Parathyroid adenoma (tissue), 2 donors: Measurements from ENCODE around the gene CEBPA.

ENCODE experiments used
- H2AFZ ChIP-seq: fragments of 300-600 bp; sonication (generic); one replicate; pipeline ENCODE4 v1.7.0; 2017; ENCODE audit warnings: antibody characterized with exemption, mild to moderate bottlenecking
- H3K27ac ChIP-seq: fragments of 300-600 bp; sonication (generic); one replicate; pipeline ENCODE4 v1.7.0; 2017
- H3K27me3 ChIP-seq: fragments of 300-600 bp; sonication (generic); one replicate; pipeline ENCODE4 v1.7.0; 2017; ENCODE audit warnings: low read length; ENCODE audit not compliant: control insufficient read depth, insufficient read depth
- H3K36me3 ChIP-seq: fragments of 300-600 bp; sonication (generic); one replicate; pipeline ENCODE4 v1.7.0; 2017; ENCODE audit warnings: low read length; ENCODE audit not compliant: control insufficient read depth, insufficient read depth
- H3K4me1 ChIP-seq: fragments of 300-600 bp; sonication (generic); one replicate; pipeline ENCODE4 v1.7.0; 2017; ENCODE audit warnings: control low read depth
- H3K4me2 ChIP-seq: fragments of 300-600 bp; sonication (generic); one replicate; pipeline ENCODE4 v1.7.0; 2017; ENCODE audit warnings: low read length
- H3K4me3 ChIP-seq: fragments of 300-600 bp; sonication (generic); one replicate; pipeline ENCODE4 v1.7.0; 2017; ENCODE audit warnings: low read depth, low read length
- H3K79me2 ChIP-seq: fragments of 300-600 bp; sonication (generic); one replicate; pipeline ENCODE4 v1.7.0; 2017; ENCODE audit warnings: control low read depth
- H3K9ac ChIP-seq: fragments of 300-600 bp; sonication (generic); one replicate; pipeline ENCODE4 v1.7.0; 2017; ENCODE audit warnings: mild to moderate bottlenecking
- H3K9me3 ChIP-seq: fragments of 300-600 bp; sonication (generic); one replicate; pipeline ENCODE4 v1.7.0; 2017; ENCODE audit warnings: low read length; ENCODE audit not compliant: control insufficient read depth
- TF ChIP-seq, protein P1 (sequence below): fragments of 300-600 bp; sonication (generic); IDR thresholded peaks from one replicate; pipeline ENCODE4 v1.7.0; 2017; ENCODE audit warnings: antibody characterized with exemption, mild to moderate bottlenecking
- donor health status: primary hyperparathyroidism.

CEBPA gene

DNA sequence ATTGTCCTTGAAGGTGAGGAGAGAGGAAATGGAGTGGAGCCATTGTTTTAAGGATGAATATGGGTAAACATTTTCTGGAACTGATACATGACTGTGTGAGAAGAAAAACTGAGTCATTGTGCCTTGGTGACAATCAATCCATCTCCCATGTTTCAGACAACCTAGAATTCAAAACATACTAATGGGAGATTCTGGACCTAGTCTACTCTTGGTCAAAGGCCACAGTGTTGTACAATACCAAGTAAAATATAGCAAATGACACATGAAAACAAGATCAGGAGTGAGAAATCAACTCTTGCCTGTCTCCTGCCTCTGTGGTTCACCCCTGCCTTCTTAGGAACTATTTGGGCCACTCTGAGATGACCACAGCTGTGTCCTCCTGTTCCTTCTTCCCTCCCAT is 13.1 kb downstream of the CEBPA start:
- Histone ChIP-seq H3K36me3 (no peaks in the 10 kb centered on the region), H3K4me1 (peaks cover 36% of the 10 kb centered on the region), H3K27ac (no peak overlapping the region), H3K4me2 (no peak overlapping the region), H3K79me2 (no peaks in the 10 kb centered on the region), H3K9me3 (no peaks in the 10 kb centered on the region), H3K9ac (no peak overlapping the region), H3K4me3 (no peak overlapping the region), H3K27me3 (no peaks in the 10 kb centered on the region), H2AFZ (no peak overlapping the region)
- TF ChIP-seq, protein P1, sequence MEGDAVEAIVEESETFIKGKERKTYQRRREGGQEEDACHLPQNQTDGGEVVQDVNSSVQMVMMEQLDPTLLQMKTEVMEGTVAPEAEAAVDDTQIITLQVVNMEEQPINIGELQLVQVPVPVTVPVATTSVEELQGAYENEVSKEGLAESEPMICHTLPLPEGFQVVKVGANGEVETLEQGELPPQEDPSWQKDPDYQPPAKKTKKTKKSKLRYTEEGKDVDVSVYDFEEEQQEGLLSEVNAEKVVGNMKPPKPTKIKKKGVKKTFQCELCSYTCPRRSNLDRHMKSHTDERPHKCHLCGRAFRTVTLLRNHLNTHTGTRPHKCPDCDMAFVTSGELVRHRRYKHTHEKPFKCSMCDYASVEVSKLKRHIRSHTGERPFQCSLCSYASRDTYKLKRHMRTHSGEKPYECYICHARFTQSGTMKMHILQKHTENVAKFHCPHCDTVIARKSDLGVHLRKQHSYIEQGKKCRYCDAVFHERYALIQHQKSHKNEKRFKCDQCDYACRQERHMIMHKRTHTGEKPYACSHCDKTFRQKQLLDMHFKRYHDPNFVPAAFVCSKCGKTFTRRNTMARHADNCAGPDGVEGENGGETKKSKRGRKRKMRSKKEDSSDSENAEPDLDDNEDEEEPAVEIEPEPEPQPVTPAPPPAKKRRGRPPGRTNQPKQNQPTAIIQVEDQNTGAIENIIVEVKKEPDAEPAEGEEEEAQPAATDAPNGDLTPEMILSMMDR: no peak

DNA sequence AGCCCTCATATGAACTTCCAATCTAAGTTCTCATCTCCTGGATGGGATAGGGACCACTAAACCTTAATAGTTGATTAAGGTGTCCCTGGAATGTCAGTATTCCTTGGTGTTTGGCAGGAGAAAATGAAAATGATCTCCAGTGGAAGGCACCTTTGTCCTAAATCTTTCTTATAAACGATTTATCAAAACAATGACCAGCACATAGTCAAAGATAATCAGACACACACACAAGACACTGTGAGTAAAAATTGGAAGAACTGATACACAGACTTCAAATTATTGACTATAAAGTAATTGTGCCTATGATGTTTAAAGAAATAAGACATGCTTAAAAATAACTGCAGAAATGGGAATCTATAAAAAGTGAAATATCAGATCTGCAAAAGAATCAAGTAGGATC is 13.7 kb downstream of the CEBPA start:
- H3K4me3 ChIP-seq: no peak overlapping the region
- no peak overlapping the region for H3K4me2 ChIP-seq
- H3K9me3 ChIP-seq: no peaks in the 10 kb centered on the region
- H3K4me1 ChIP-seq: peaks cover 32% of the 10 kb centered on the region
- no peak overlapping the region for H3K9ac ChIP-seq
- H3K79me2 ChIP-seq: no peaks in the 10 kb centered on the region
- no peaks in the 10 kb centered on the region for H3K27me3 ChIP-seq
- H3K27ac ChIP-seq: no peak overlapping the region
- no peaks in the 10 kb centered on the region for H3K36me3 ChIP-seq
- no peak overlapping the region for H2AFZ ChIP-seq
- TF ChIP-seq, protein P1: no peak

DNA sequence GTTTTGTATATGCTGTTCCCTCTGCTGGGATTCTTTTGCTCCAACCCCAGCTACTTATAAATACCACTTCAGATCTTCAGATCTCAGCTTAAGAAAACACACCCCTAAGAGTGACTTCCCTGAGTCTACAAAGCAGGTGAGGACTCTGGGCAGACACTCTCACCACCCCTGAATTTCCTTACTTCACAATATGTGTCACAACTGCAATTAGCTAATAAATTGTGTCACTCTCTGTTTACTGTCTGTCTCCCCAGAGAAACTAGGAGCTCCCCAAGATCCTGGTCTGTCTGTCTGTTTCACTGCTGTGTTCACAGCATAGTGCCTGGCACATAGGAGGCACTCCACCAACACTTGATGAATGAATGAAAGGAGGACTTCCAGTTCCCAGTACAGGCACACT is 14.4 kb downstream of the CEBPA start:
- TF ChIP-seq, protein P1: no peak
- H3K9me3 ChIP-seq: no peaks in the 10 kb centered on the region
- H3K36me3 ChIP-seq: no peaks in the 10 kb centered on the region
- peaks cover 24% of the 10 kb centered on the region for H3K4me1 ChIP-seq
- H3K4me2 ChIP-seq: no peak overlapping the region
- no peak overlapping the region for H2AFZ ChIP-seq
- no peaks in the 10 kb centered on the region for H3K27me3 ChIP-seq
- no peaks in the 10 kb centered on the region for H3K79me2 ChIP-seq
- no peak overlapping the region for H3K27ac ChIP-seq
- H3K9ac ChIP-seq: no peak overlapping the region
- H3K4me3 ChIP-seq: no peak overlapping the region

DNA sequence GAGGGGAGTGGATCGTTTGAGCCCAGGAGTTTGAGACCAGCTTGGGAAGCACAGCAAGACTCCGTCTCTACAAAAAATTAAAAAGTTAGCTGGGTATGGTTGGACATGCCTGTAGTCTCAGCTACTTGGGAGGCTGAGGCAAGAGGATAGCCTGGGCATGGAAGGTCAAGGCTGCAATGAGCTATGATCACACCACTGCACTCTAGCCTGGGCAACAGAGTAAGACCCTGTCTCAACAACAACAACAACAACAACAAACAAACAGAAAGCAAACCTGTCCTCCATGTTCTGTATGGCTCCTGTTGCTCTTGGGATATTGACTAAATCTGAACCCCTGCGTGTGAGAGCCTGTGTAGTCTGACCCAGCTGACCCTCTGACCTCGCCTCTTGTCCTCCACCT is 14.9 kb downstream of the CEBPA start:
- H3K27me3 ChIP-seq: no peaks in the 10 kb centered on the region
- no peak overlapping the region for H2AFZ ChIP-seq
- TF ChIP-seq, protein P1: no peak
- no peaks in the 10 kb centered on the region for H3K36me3 ChIP-seq
- H3K4me2 ChIP-seq: no peak overlapping the region
- no peak overlapping the region for H3K27ac ChIP-seq
- no peak overlapping the region for H3K9ac ChIP-seq
- no peaks in the 10 kb centered on the region for H3K9me3 ChIP-seq
- no peak overlapping the region for H3K4me3 ChIP-seq
- peaks cover 20% of the 10 kb centered on the region for H3K4me1 ChIP-seq
- no peaks in the 10 kb centered on the region for H3K79me2 ChIP-seq

DNA sequence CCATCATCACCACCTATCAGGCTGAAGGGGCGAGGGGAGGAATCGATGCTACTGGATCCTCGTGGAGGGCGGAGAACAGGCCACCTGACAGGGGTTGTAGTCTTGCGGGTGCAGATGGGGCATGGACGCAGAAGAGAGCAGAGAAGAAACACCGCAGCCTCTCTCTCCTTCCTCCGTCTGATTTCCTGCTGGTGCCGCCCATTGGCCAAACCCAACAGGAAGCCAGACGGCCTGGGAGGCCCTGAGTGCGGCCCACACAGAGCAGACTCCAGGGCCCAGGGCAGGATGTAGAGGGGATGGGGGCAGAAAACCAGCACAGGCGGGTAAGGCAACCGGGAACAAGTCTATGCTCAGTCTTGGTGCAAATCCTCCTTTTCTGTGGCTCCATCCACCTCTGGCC is 15.4 kb downstream of the CEBPA start:
- no peak overlapping the region for H3K4me2 ChIP-seq
- no peak overlapping the region for H2AFZ ChIP-seq
- no peaks in the 10 kb centered on the region for H3K9me3 ChIP-seq
- no peak overlapping the region for H3K27ac ChIP-seq
- H3K79me2 ChIP-seq: no peaks in the 10 kb centered on the region
- H3K4me3 ChIP-seq: no peak overlapping the region
- peaks cover 15% of the 10 kb centered on the region for H3K4me1 ChIP-seq
- H3K36me3 ChIP-seq: no peaks in the 10 kb centered on the region
- no peaks in the 10 kb centered on the region for H3K27me3 ChIP-seq
- TF ChIP-seq, protein P1: no peak
- H3K9ac ChIP-seq: no peak overlapping the region
